ENCODE measurements around the gene HUS1.

HUS1 gene

GRCh38 chr7:47968847-47969774 is 10.3 kb downstream of the HUS1 start:
- DNase-seq (ENCODE audit: low spot score in 2 of 2), result peak in 1 of 2 donors; percentile 24
- Mint-ChIP-seq H3K36me3 (ENCODE audit: insufficient read depth) (peaks cover 75% of the 10 kb centered on the region), H3K4me1 (peaks cover 50% of the 10 kb centered on the region), H3K4me3 (no peak overlapping the region), H3K27ac (ENCODE audit: low read depth) (peak overlapping the region; percentile 61), H3K9me3 (no peaks in the 10 kb centered on the region), H3K27me3 (no peaks in the 10 kb centered on the region)
- ATAC-seq (replicated peaks; ENCODE audit: extremely low read depth, poor library complexity, severe bottlenecking), result peak; percentile 52

DNA sequence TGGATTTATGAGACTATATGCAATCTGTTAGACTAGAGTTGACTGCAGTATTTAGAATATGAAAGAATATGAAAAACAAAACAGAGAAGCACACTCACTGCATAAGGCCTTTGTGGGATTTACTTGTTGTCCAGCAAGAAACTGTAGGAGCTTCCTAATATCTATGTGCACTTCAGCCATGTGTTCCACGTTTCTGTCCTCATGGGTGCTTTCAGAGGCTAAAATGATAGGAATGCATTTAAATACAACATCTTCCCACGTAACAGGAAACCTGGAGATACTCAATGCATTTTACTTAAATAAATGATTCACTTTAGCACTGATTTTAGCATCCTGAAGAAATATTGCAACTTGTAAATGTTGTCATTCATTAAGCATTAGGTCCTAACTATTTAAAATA is 11.7 kb downstream of the HUS1 start:
- ATAC-seq (replicated peaks; ENCODE audit: extremely low read depth, poor library complexity, severe bottlenecking) (no peak), DNase-seq (ENCODE audit: low spot score in 2 of 2) (no peak)
- Mint-ChIP-seq H3K9me3 (no peaks in the 10 kb centered on the region), H3K4me1 (peaks cover 39% of the 10 kb centered on the region), H3K36me3 (ENCODE audit: insufficient read depth) (peaks cover 78% of the 10 kb centered on the region), H3K27me3 (no peaks in the 10 kb centered on the region), H3K4me3 (no peak overlapping the region), H3K27ac (ENCODE audit: low read depth) (no peak overlapping the region)

- Mint-ChIP-seq H3K27me3 (no peaks in the 10 kb centered on the region), H3K27ac (ENCODE audit: low read depth) (peak overlapping the region; percentile 11), H3K4me1 (peaks cover 39% of the 10 kb centered on the region), H3K4me3 (no peak overlapping the region), H3K9me3 (no peaks in the 10 kb centered on the region), H3K36me3 (ENCODE audit: insufficient read depth) (peaks cover 79% of the 10 kb centered on the region)
- ATAC-seq (replicated peaks; ENCODE audit: extremely low read depth, poor library complexity, severe bottlenecking) (no peak), DNase-seq (ENCODE audit: low spot score in 2 of 2) (no peak)
Observed at GRCh38 chr7:47967123-47967522, 12.3 kb downstream of the HUS1 start.

DNA sequence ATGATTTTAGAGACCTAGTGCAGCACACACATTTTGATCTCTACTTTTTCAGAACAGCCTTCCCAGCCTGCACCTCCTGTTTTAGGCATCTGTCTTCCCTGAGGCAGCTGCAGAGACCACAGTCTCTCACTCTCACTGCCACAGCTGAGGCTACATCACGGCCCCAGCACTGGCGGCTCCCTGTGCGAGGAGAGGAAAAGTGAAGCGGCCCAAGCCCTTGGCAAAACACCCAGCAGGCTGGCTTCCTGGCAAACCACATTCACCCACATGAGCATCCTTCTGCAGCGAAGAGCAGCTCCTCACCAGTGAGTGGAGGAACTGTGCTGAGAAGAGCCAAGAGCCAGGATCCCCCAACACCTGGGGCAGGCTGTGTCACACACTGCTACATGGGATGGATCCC is 14.0 kb downstream of the HUS1 start:
- H3K9me3 Mint-ChIP-seq, result no peaks in the 10 kb centered on the region
- peak overlapping the region; percentile 12 for H3K27ac Mint-ChIP-seq (ENCODE audit: low read depth)
- ATAC-seq (replicated peaks; ENCODE audit: extremely low read depth, poor library complexity, severe bottlenecking) (no peak), DNase-seq (ENCODE audit: low spot score in 2 of 2) (no peak)
- H3K4me3 Mint-ChIP-seq, result no peak overlapping the region
- H3K27me3 Mint-ChIP-seq, result no peaks in the 10 kb centered on the region
- peaks cover 28% of the 10 kb centered on the region for H3K4me1 Mint-ChIP-seq
- peaks cover 78% of the 10 kb centered on the region for H3K36me3 Mint-ChIP-seq (ENCODE audit: insufficient read depth)

- no peak for DNase-seq (ENCODE audit: low spot score in 2 of 2)
- Mint-ChIP-seq H3K27ac (ENCODE audit: low read depth) (no peak overlapping the region), H3K4me3 (no peak overlapping the region), H3K9me3 (no peaks in the 10 kb centered on the region), H3K27me3 (no peaks in the 10 kb centered on the region), H3K4me1 (peaks cover 9% of the 10 kb centered on the region), H3K36me3 (ENCODE audit: insufficient read depth) (peaks cover 54% of the 10 kb centered on the region)
- ATAC-seq (replicated peaks; ENCODE audit: extremely low read depth, poor library complexity, severe bottlenecking), result no peak
Observed at GRCh38 chr7:47962262-47962661, 17.2 kb downstream of the HUS1 start.

GRCh38 chr7:47957156-47957555 is 22.3 kb downstream of the HUS1 start:
- no peaks in the 10 kb centered on the region for H3K4me1 Mint-ChIP-seq
- H3K4me3 Mint-ChIP-seq, result no peak overlapping the region
- ATAC-seq (replicated peaks; ENCODE audit: extremely low read depth, poor library complexity, severe bottlenecking) (no peak), DNase-seq (ENCODE audit: low spot score in 2 of 2) (no peak)
- H3K36me3 Mint-ChIP-seq (ENCODE audit: insufficient read depth), result peaks cover 18% of the 10 kb centered on the region
- H3K27ac Mint-ChIP-seq (ENCODE audit: low read depth), result no peak overlapping the region
- H3K27me3 Mint-ChIP-seq, result no peaks in the 10 kb centered on the region
- H3K9me3 Mint-ChIP-seq, result no peaks in the 10 kb centered on the region

DNA sequence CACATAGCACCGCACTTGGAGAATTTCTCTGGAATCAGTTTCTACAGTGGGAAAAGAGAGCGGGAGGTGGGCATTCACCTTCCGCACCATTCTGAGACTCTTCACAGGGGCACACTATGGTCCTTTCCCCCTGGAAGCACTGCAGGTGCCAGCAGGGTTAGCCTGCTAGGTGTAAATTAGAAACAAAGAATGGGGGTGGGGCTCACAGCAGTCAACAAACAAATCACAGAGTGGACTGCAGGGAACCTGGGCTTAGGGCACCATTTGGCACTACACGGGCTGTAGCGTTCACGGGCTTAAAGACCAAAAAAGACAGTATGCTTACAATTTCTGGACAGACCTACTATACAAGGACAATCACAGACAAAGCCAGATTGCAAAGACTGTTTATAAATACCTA is 23.2 kb downstream of the HUS1 start:
- Mint-ChIP-seq H3K27ac (ENCODE audit: low read depth) (no peak overlapping the region), H3K4me3 (no peak overlapping the region), H3K27me3 (no peaks in the 10 kb centered on the region), H3K9me3 (no peaks in the 10 kb centered on the region), H3K4me1 (no peaks in the 10 kb centered on the region), H3K36me3 (ENCODE audit: insufficient read depth) (peaks cover 14% of the 10 kb centered on the region)
- DNase-seq (ENCODE audit: low spot score in 2 of 2), result no peak
- ATAC-seq (replicated peaks; ENCODE audit: extremely low read depth, poor library complexity, severe bottlenecking), result no peak

GRCh38 chr7:47954231-47954911 is 25.0 kb downstream of the HUS1 start:
- Mint-ChIP-seq H3K27ac (ENCODE audit: low read depth) (no peak overlapping the region), H3K4me3 (no peak overlapping the region), H3K36me3 (ENCODE audit: insufficient read depth) (peaks cover 12% of the 10 kb centered on the region), H3K4me1 (no peaks in the 10 kb centered on the region), H3K9me3 (no peaks in the 10 kb centered on the region), H3K27me3 (no peaks in the 10 kb centered on the region)
- DNase-seq (ENCODE audit: low spot score in 2 of 2) (no peak), ATAC-seq (replicated peaks; ENCODE audit: extremely low read depth, poor library complexity, severe bottlenecking) (no peak)

DNA sequence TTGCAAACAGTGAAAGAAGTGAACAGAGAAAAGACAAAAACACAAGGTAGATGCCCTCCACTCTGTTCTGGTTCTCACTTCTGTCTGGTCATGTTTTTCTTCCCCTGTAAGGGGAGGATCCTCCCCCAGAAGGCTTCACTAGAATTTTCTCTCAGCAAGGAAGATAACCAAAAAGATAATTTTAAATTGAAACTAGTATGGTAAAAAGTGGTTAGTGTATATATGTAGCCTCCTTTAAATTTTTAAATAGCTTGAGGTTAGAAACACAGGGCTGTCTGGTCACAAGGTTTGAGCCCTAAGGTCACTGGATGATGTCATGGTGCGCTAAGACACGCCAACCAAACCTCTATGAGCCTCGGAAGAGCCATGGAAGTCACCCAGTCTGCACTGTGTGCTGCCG is 25.6 kb downstream of the HUS1 start:
- Mint-ChIP-seq H3K27ac (ENCODE audit: low read depth) (no peak overlapping the region), H3K9me3 (no peaks in the 10 kb centered on the region), H3K36me3 (ENCODE audit: insufficient read depth) (peaks cover 12% of the 10 kb centered on the region), H3K4me3 (no peak overlapping the region), H3K27me3 (no peaks in the 10 kb centered on the region), H3K4me1 (no peaks in the 10 kb centered on the region)
- ATAC-seq (replicated peaks; ENCODE audit: extremely low read depth, poor library complexity, severe bottlenecking), result no peak
- no peak for DNase-seq (ENCODE audit: low spot score in 2 of 2)

DNA sequence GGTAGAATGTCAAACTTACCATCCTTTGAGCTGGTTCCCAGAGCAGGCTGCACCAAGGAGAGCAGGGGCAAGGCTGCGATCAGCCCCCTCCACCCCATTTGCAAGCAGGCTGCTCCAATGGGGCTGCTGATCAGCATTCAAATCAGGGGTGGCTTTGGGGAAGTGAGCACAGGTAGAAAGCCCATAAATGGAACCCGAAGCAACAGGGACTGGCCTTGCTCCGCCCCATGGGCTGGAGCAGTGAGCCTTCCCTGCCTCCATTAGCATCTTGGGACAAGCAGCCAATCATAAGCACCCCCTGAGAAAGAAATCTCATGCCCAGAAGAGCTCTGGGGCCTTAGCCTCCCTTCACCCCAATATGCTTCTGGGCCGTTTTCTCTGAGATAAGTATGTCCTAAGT is 27.2 kb downstream of the HUS1 start:
- DNase-seq (ENCODE audit: low spot score in 2 of 2), result no peak
- no peak overlapping the region for H3K27ac Mint-ChIP-seq (ENCODE audit: low read depth)
- H3K4me1 Mint-ChIP-seq, result no peaks in the 10 kb centered on the region
- no peak for ATAC-seq (replicated peaks; ENCODE audit: extremely low read depth, poor library complexity, severe bottlenecking)
- H3K36me3 Mint-ChIP-seq (ENCODE audit: insufficient read depth), result peaks cover 10% of the 10 kb centered on the region
- no peaks in the 10 kb centered on the region for H3K27me3 Mint-ChIP-seq
- H3K9me3 Mint-ChIP-seq, result no peaks in the 10 kb centered on the region
- H3K4me3 Mint-ChIP-seq, result no peak overlapping the region

- Mint-ChIP-seq H3K27ac (ENCODE audit: low read depth) (no peak overlapping the region), H3K4me3 (no peak overlapping the region), H3K27me3 (no peaks in the 10 kb centered on the region), H3K9me3 (no peaks in the 10 kb centered on the region), H3K36me3 (ENCODE audit: insufficient read depth) (peaks cover 7% of the 10 kb centered on the region), H3K4me1 (no peaks in the 10 kb centered on the region)
- no peak for DNase-seq (ENCODE audit: low spot score in 2 of 2)
- no peak for ATAC-seq (replicated peaks; ENCODE audit: extremely low read depth, poor library complexity, severe bottlenecking)
Observed at GRCh38 chr7:47951374-47951773, 28.0 kb downstream of the HUS1 start.

- no peak overlapping the region for H3K27ac Mint-ChIP-seq (ENCODE audit: low read depth)
Observed at GRCh38 chr7:47950714-47951113, 28.7 kb downstream of the HUS1 start.

DNA sequence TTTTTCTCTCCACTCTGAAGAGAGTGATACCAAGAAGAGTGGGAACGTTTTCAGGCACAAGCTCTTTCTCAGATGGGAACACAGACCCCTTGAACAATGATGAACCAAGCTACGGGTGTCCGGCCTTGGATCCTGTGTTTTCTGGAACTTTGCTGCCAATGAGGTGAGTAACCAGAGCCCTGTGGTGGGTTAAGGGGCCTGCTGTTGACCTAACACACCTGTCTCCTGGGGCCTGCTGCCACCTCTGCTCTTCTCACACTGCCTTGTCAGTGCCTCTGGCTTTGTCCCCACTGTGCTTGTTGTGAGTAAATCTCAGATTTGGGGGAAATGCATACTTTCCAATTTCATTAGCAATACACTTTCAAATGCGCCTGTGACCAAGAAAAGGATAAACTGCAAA is 29.7 kb downstream of the HUS1 start:
- peaks cover 3% of the 10 kb centered on the region for H3K36me3 Mint-ChIP-seq (ENCODE audit: insufficient read depth)
- H3K9me3 Mint-ChIP-seq, result no peaks in the 10 kb centered on the region
- DNase-seq (ENCODE audit: low spot score in 2 of 2), result no peak
- H3K27ac Mint-ChIP-seq (ENCODE audit: low read depth), result no peak overlapping the region
- no peak overlapping the region for H3K4me3 Mint-ChIP-seq
- no peaks in the 10 kb centered on the region for H3K27me3 Mint-ChIP-seq
- H3K4me1 Mint-ChIP-seq, result no peaks in the 10 kb centered on the region
- no peak for ATAC-seq (replicated peaks; ENCODE audit: extremely low read depth, poor library complexity, severe bottlenecking)

More at GRCh38 chr7:47950714-47951113, 28.7 kb downstream of the HUS1 start:
- ATAC-seq (replicated peaks; ENCODE audit: extremely low read depth, poor library complexity, severe bottlenecking) (no peak), DNase-seq (ENCODE audit: low spot score in 2 of 2) (no peak)
- H3K36me3 Mint-ChIP-seq (ENCODE audit: insufficient read depth), result peaks cover 7% of the 10 kb centered on the region
- no peak overlapping the region for H3K4me3 Mint-ChIP-seq
- no peaks in the 10 kb centered on the region for H3K4me1 Mint-ChIP-seq
- H3K9me3 Mint-ChIP-seq, result no peaks in the 10 kb centered on the region
- no peaks in the 10 kb centered on the region for H3K27me3 Mint-ChIP-seq
